DMS79 (cell line): ENCODE data around the gene JMJD6.
"Not testable (repeated sequence)": the region's sequence is repeated elsewhere in the genome, so short reads cannot be mapped to it uniquely, and the experiment has no call there.

Experiments used
- DNase-seq: peaks from one replicate; lab custom pipeline; 2025; lab: John Stamatoyannopoulos, UW

The JMJD6 gene

DNA sequence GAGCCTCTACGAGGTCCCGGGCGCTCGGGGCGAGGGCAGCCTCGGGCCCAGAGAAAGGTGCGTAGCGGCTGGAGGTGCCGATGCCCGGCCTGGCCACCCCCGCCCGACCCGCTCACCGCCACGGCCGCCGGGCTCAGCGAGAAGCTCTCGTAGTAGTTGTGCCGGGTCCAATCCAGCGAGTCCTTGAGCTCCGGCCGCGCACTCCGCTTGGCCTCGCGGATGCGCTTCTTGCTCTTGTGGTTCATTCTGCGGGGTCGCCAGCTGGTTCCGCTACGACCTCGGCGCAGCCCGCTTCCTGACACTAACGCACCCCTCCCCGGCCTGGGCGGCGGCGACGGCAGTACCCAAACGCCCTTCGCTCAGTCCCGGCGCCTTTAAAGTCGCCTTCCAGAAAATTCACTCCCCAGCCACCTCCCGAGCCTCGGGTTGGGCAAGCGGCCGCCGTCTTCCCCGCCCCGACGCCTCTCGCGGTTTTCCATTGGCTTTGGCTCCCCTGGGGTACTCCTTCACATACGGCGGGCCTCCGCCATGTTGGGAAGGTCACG lies at the start of gene JMJD6:
Gene JMJD6 (minus strand): TSS at position 376 of the 545 bp plus-strand sequence. CDS start 131 bp downstream, at position 245.
- DNase-seq = peak; percentile 82

DNA sequence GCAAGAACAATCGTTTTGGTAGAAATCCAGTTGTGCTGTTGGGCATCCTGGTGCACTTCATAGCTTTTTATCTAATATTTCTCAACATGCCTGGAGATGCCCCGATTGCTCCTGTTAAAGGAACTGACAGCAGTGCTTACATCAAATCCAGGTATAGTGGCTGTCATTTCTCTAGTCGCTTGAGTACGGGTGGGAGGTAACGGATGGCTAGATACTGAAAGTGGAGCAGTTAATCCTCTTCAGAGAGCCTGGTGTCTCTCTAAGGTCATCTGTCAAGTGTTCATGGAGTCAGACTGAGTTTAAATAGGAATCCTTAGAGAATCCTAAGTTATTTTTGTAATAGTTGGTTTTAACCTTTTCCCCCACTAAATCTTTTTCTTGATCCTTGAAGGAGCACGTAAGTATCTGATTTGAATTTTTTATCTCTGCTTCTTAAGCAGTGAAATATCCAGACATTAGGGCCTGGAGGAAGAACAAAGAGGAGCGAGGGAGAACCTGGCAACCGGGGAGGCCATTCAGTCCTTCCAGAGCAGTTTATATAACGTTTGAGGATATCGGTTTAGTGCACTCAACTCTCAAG lies 48.7 kb upstream of the JMJD6 start:
- no peak for DNase-seq

GRCh38 chr17:76772842-76773525 lies 46.6 kb upstream of the JMJD6 start:
- DNase-seq = no peak

DNA sequence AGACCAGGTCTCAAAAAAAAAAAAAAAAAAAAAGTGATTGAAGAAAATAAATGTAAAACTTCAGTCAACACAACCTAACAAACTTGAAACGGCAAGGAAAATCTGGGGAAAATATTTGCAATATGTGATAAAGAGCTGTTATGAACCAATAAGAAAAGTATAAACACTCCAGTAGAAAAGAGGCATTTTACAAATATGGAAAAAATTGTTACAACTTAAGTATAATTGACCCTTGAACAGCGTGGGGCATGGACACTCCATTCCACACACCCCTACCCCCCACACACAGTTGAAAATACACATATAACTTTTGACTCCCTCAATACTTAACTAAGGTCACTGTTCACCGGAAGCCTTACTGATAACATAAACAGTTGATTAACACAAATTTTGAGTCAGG lies 32.2 kb upstream of the JMJD6 start:
- no peak for DNase-seq

- DNase-seq = no peak
Measured at GRCh38 chr17:76757256-76757655, 30.9 kb upstream of the JMJD6 start.

- no peak for DNase-seq
Measured at GRCh38 chr17:76755285-76755684, 28.9 kb upstream of the JMJD6 start.

DNA sequence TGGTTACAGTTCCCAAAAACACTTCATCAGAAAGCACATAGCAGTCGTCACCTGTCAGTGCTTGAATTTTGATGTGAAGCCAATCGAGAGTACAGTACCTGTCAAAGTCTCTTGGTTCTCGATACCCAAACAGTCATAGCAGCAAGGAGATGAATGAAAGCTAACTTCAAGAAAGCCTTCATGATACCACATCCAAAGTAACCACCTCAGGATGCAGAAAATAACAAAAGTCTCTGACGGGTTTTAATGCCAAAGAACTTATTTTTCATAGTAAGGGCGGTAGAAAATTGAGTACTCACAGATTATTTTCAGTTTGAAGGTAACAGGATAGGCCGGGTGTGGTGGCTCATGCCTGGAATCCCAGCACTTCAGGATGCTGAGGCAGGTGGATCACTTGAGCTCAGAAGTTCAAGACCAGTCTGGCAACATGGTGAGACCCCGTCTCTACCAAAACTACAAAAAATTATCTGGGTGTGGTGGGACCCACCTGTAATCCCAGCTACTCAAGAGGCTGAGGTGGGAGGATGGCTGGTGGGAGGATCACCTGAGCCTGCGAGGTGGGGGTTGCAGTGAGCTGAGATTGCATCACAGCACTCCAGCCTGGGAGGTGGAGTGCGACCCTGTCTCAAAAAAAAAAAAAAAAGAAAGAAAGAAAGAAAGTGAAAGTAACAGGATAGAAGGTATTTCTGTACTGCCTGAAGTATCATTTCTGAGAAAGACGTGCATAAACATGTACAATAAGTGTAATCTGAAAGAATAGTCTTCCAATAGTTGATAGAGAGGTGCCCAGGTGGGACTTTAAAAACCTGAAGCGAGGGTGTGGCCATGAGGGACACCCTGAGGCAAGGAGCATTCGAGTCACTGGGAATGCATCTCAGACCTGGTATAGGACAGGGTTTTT lies 26.9 kb upstream of the JMJD6 start:
- no peak for DNase-seq

- DNase-seq = no peak
Measured at GRCh38 chr17:76752006-76752405, 25.6 kb upstream of the JMJD6 start.

DNA sequence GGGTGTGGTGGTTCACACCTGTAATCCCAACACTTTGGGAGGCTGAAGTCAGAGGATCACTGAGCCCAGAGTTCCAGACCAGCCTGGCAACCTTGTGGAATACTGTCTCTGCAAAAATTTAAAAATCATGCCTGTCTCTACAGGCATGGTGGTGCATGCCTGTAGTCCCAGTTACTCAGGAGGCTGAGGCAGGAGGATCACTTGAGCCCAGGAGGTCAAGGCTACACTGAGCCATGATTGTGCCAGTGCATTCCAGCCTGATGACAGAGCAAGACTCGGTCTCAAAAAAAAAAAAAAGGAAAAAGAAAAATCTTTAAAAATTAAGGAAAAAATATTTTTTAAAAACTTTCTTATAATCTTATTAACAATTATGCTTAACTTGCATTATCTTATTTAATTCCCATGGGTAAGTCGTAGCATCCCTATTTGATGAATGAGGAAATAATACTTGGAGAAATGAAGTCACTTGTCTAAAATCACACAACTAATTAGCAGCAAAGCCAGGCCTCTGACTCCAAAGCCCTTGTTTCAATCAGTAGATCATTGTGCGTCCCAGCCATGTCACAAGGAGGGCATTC lies 25.1 kb upstream of the JMJD6 start:
- DNase-seq = no peak

GRCh38 chr17:76748657-76749056 lies 22.3 kb upstream of the JMJD6 start:
- DNase-seq = no peak

DNA sequence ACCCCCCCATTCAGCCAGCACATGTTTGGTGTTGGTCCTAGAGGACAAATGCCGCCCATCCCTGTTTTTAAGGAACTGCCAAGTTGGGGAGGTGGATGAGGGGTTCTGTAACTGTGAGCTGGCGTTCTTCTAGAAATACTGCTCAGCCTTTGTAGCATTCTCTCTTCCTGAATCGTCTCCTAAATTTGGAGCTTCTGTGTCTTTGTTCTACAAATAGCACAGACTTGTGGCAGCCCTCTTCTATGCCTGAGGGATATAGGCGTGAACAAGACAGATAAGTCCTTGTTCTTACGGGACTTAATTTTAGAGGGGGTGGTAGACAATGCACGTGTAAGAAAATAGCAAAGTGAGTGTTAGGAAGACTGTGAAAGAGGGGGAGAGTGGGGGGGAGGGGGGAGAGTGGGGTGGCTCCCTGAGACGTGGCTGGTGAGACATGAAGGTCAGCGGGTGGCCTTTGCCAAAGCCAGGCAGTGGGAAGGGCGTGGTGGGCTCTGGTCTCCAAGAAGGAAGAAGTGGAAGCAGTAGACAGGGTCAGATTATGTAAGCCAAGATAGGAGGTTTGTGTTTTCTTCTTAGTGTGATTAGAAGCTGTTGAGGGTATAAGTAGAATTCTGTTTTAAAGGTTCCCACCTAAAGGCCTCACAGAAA lies 21.4 kb upstream of the JMJD6 start:
- no peak for DNase-seq

GRCh38 chr17:76745785-76746184 lies 19.4 kb upstream of the JMJD6 start:
- DNase-seq = not testable (repeated sequence)

GRCh38 chr17:76744747-76745146 lies 18.3 kb upstream of the JMJD6 start:
- DNase-seq = no peak

DNA sequence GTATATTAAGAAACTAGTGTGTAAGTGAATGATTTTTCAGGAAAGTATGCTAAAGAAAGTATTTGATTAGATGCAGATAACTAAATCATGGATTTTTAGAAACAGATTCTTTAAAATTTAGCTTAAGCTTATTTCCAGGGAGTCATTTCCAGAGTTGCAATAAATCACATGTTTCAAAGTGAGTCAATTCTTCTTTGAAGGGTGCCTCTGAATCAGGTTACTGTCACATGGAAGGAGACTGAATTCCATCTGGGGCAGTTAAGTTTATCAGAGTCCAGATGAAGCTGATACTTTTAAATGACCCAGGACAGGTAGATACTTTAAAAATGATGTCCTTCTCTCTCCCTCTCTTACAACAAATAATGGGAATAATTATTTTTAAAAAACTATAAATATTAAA lies 16.6 kb upstream of the JMJD6 start:
- DNase-seq = no peak

- DNase-seq = no peak
Measured at GRCh38 chr17:76740329-76741118, 14.1 kb upstream of the JMJD6 start.

GRCh38 chr17:76739568-76740115 lies 13.2 kb upstream of the JMJD6 start:
- not testable (repeated sequence) for DNase-seq

- no peak for DNase-seq
Measured at GRCh38 chr17:76738468-76738850, 12.1 kb upstream of the JMJD6 start.

DNA sequence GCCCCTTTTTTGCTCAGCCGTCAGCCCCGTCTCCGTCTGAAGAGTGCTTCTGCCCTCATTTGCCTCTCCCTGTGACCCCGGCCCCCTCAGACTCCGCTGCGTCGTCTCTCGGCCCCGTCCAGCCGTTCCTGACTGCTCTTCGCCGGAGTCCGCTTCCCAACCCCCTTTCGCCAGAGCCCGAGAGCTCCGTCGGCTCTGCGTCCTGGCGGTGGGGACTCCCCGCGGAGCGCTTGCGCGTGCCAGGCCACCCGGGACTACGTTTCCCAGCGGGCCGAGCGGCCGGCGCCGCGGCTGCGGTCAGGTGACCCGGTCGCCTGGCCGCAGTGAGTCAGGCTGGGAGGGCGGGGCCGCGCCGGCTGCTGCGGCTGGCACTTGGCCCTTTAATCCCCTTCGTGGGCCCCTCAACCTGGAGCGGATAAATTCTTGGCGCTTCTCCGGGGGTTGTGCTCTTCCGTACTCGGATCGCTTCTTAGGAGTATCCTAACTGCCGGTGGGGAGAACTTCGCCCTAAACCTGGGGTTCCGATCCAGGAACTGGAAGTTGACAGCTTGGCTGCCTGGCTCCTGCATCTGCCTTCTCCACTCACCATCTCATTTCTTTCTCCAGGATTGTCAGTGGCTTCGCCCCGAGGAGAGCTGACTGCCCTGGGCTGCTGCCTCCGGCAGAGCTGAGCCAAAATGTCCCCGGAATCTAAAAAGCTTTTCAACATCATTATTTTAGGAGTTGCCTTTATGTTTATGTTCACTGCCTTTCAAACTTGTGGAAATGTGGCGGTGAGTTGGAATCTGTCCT lies 11.5 kb upstream of the JMJD6 start, which contains the start of gene MFSD11:
Gene MFSD11 (plus strand): TSS at position 444 of the 792 bp plus-strand sequence. CDS start 234 bp downstream, at position 678.
- DNase-seq = peak; percentile 74

GRCh38 chr17:76737082-76737675 lies 10.8 kb upstream of the JMJD6 start, which contains the start of gene SRSF2:
Gene SRSF2 (minus strand): TSS chr17:76737331. CDS start chr17:76737160, 171 bp downstream.
- peak; percentile 93 for DNase-seq
